ENCODE data around the gene TMOD1. TPM values are rescaled to one million over a fixed set of nuclear protein-coding genes. Genes with fewer than 3 reads are reported as not detected.

Gene TMOD1
- total RNA-seq, 1 experiment from 2014 or later: 1.0 TPM

DNA sequence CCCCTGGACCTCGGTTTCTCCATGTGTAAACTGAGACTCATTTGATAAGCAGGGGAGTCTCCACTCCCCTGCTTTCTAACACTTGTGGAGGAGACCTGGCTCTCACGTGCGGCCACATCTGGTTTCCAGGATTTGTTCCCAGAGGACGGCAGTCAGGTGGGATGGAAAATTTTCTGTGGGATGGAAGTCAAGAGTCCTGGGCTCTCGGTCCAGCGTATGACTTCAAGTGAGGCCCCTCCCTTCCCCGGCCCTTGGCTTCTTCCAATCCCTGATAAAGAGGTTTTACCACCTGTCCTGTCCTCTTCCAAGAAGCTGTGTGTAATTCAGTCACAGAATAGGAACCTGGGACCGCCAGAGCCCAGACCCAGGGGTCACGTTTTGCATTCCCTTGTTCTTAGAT, 35.0 kb downstream of the TMOD1 start:
- TF ChIP-seq ZNF138 (CRISPR knock-in tag; conservative IDR thresholded peaks at IDR 0.05) (no peak), NFYB (CRISPR knock-in tag; conservative IDR thresholded peaks at IDR 0.05; ENCODE audit: low read depth) (no peak), ZBTB21 (CRISPR knock-in tag; IDR thresholded peaks at IDR 0.05; ENCODE audit: borderline replicate concordance) (no peak), TP53 (CRISPR knock-in tag; IDR thresholded peaks at IDR 0.05) (no peak), CREM (CRISPR knock-in tag; IDR thresholded peaks at IDR 0.05) (no peak), ZNF416 (CRISPR knock-in tag; IDR thresholded peaks at IDR 0.05) (no peak)
- TF ChIP-seq, protein P1, sequence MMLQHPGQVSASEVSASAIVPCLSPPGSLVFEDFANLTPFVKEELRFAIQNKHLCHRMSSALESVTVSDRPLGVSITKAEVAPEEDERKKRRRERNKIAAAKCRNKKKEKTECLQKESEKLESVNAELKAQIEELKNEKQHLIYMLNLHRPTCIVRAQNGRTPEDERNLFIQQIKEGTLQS (CRISPR knock-in tag; conservative IDR thresholded peaks at IDR 0.05): no peak
- TF ChIP-seq, protein P2, sequence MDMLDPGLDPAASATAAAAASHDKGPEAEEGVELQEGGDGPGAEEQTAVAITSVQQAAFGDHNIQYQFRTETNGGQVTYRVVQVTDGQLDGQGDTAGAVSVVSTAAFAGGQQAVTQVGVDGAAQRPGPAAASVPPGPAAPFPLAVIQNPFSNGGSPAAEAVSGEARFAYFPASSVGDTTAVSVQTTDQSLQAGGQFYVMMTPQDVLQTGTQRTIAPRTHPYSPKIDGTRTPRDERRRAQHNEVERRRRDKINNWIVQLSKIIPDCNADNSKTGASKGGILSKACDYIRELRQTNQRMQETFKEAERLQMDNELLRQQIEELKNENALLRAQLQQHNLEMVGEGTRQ (CRISPR knock-in tag; IDR thresholded peaks at IDR 0.05): no peak
- TF ChIP-seq, protein P3, sequence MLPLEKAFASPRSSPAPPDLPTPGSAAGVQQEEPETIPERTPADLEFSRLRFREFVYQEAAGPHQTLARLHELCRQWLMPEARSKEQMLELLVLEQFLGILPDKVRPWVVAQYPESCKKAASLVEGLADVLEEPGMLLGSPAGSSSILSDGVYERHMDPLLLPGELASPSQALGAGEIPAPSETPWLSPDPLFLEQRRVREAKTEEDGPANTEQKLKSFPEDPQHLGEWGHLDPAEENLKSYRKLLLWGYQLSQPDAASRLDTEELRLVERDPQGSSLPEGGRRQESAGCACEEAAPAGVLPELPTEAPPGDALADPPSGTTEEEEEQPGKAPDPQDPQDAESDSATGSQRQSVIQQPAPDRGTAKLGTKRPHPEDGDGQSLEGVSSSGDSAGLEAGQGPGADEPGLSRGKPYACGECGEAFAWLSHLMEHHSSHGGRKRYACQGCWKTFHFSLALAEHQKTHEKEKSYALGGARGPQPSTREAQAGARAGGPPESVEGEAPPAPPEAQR (CRISPR knock-in tag; IDR thresholded peaks at IDR 0.05): no peak
- TF ChIP-seq, protein P4, sequence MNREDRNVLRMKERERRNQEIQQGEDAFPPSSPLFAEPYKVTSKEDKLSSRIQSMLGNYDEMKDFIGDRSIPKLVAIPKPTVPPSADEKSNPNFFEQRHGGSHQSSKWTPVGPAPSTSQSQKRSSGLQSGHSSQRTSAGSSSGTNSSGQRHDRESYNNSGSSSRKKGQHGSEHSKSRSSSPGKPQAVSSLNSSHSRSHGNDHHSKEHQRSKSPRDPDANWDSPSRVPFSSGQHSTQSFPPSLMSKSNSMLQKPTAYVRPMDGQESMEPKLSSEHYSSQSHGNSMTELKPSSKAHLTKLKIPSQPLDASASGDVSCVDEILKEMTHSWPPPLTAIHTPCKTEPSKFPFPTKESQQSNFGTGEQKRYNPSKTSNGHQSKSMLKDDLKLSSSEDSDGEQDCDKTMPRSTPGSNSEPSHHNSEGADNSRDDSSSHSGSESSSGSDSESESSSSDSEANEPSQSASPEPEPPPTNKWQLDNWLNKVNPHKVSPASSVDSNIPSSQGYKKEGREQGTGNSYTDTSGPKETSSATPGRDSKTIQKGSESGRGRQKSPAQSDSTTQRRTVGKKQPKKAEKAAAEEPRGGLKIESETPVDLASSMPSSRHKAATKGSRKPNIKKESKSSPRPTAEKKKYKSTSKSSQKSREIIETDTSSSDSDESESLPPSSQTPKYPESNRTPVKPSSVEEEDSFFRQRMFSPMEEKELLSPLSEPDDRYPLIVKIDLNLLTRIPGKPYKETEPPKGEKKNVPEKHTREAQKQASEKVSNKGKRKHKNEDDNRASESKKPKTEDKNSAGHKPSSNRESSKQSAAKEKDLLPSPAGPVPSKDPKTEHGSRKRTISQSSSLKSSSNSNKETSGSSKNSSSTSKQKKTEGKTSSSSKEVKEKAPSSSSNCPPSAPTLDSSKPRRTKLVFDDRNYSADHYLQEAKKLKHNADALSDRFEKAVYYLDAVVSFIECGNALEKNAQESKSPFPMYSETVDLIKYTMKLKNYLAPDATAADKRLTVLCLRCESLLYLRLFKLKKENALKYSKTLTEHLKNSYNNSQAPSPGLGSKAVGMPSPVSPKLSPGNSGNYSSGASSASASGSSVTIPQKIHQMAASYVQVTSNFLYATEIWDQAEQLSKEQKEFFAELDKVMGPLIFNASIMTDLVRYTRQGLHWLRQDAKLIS (CRISPR knock-in tag; IDR thresholded peaks at IDR 0.05; ENCODE audit: borderline replicate concordance): no peak
- TF ChIP-seq, protein P5, sequence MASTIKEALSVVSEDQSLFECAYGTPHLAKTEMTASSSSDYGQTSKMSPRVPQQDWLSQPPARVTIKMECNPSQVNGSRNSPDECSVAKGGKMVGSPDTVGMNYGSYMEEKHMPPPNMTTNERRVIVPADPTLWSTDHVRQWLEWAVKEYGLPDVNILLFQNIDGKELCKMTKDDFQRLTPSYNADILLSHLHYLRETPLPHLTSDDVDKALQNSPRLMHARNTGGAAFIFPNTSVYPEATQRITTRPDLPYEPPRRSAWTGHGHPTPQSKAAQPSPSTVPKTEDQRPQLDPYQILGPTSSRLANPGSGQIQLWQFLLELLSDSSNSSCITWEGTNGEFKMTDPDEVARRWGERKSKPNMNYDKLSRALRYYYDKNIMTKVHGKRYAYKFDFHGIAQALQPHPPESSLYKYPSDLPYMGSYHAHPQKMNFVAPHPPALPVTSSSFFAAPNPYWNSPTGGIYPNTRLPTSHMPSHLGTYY (CRISPR knock-in tag; IDR thresholded peaks at IDR 0.05): no peak
- TF ChIP-seq, protein P6, sequence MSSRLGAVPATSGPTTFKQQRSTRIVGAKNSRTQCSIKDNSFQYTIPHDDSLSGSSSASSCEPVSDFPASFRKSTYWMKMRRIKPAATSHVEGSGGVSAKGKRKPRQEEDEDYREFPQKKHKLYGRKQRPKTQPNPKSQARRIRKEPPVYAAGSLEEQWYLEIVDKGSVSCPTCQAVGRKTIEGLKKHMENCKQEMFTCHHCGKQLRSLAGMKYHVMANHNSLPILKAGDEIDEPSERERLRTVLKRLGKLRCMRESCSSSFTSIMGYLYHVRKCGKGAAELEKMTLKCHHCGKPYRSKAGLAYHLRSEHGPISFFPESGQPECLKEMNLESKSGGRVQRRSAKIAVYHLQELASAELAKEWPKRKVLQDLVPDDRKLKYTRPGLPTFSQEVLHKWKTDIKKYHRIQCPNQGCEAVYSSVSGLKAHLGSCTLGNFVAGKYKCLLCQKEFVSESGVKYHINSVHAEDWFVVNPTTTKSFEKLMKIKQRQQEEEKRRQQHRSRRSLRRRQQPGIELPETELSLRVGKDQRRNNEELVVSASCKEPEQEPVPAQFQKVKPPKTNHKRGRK (CRISPR knock-in tag; IDR thresholded peaks at IDR 0.05; ENCODE audit: borderline replicate concordance): no peak
- TF ChIP-seq, protein P7, sequence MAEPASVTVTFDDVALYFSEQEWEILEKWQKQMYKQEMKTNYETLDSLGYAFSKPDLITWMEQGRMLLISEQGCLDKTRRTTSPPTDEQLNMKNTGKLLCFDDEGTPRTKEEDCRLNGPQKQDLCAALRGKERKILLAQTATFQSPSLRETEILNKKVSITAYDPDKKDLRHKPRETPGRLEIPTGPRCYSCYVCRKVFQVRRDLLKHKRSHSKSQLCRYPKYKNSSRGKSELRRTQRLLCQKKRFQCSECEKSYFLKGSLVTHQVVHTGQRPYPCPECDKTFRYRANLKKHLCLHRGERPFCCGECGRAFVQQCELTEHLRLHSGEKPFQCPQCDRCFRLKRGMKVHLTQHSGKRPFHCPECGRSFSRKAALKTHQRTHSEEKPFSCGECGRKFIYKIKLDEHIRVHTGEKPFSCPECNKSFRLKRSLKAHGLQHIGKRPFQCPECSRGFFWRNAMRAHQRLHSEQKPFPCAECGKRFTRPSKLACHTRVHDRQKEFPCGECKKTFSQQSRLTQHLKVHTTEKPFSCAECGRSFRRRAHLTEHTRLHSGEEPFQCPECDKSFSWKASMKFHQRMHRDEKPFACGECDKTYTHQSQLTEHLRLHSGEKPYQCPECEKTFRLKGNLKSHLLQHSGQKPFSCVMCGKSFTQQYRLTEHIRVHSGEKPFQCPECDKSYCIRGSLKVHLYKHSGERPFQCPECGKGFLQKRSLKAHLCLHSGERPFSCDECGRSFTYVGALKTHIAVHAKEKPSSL (CRISPR knock-in tag; conservative IDR thresholded peaks at IDR 0.05): no peak
- peaks cover 3% of the 10 kb centered on the region; the same call in 1 of the 2 replicates for H3K4me1 Mint-ChIP-seq
- CTCF ChIA-PET: interaction anchor here (0.8 kb wide), 1 partner anchor 50 kb away, joined by 3 read pairs; no protein-coding TSS in a partner anchor

More for the DNA sequence above, 35.0 kb downstream of the TMOD1 start:
- POLR2A ChIA-PET: no interaction called here
- DNase-seq (ENCODE audit: low spot score) (no peak), ATAC-seq (no peak)
- Mint-ChIP-seq H3K4me3 (no peak overlapping the region), H3K27me3 (ENCODE audit: low read depth) (no peaks in the 10 kb centered on the region), H3K27ac (no peak overlapping the region), H3K9me3 (no peaks in the 10 kb centered on the region), H3K36me3 (no peaks in the 10 kb centered on the region)

All from WTC11 (cell line).